Measurements from ENCODE around the gene VWA3B. TPM values are rescaled to one million over a fixed set of nuclear protein-coding genes. Genes with fewer than 3 reads are reported as not detected.
"Not testable (repeated sequence)": the region's sequence is repeated elsewhere in the genome, so short reads cannot be mapped to it uniquely, and the experiment has no call there.

The VWA3B gene
- total RNA-seq, 2 donors from 2014 or later = not detected

- H3K4me3 ChIP-seq = no peak overlapping the region
- no peak for TF ChIP-seq CTCF (IDR thresholded peaks at IDR 0.05)
- no peak overlapping the region for H3K27ac ChIP-seq
- no peaks in the 10 kb centered on the region for H3K36me3 ChIP-seq
- H3K27me3 ChIP-seq = no peaks in the 10 kb centered on the region
- DNase-seq (ENCODE audit: low spot score) = no peak
- peaks cover 4 to 17% of the 10 kb centered on the region in 2 donors for H3K9me3 ChIP-seq
- H3K4me1 ChIP-seq = no peaks in the 10 kb centered on the region
Measured at GRCh38 chr2:98317214-98317613, 230.2 kb downstream of the VWA3B start.

GRCh38 chr2:98320171-98320570, 233.2 kb downstream of the VWA3B start:
- H3K4me3 ChIP-seq; DNase-seq (ENCODE audit: low spot score); H3K36me3 ChIP-seq; H3K27me3 ChIP-seq; H3K27ac ChIP-seq; H3K4me1 ChIP-seq: not testable (repeated sequence)
- peaks cover 4 to 35% of the 10 kb centered on the region in 2 donors for H3K9me3 ChIP-seq

GRCh38 chr2:98324181-98324580, 237.2 kb downstream of the VWA3B start:
- Histone ChIP-seq H3K27me3 (no peaks in the 10 kb centered on the region), H3K36me3 (no peaks in the 10 kb centered on the region), H3K4me3 (no peak overlapping the region), H3K27ac (no peak overlapping the region), H3K9me3 (peaks cover 4 to 42% of the 10 kb centered on the region in 2 donors), H3K4me1 (no peaks in the 10 kb centered on the region)
- DNase-seq (ENCODE audit: low spot score) = no peak
- no peak for TF ChIP-seq CTCF (IDR thresholded peaks at IDR 0.05)

DNA sequence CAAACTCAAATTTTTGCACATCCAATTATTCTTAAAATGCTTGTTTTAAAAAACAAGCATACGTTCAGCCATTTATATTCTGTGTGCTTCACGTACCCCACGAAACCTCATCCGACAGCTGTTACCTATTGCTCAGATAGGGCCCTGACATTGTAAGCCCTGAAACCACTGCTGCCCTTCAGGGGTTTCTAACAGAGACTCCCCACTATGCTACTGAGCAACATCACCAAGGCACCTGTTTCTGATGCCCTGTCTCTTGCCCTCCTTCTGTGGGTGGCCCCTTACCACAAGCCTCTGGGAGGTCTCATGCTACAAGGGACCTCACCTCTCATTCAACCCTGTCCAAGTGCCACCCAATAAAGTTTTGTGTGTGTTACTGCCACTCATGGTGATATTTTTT, 240.8 kb downstream of the VWA3B start:
- TF ChIP-seq CTCF (IDR thresholded peaks at IDR 0.05) = no peak

GRCh38 chr2:98329549-98329948, 242.6 kb downstream of the VWA3B start:
- H3K27ac ChIP-seq = no peak overlapping the region
- no peak for TF ChIP-seq CTCF (IDR thresholded peaks at IDR 0.05)
- peaks cover 0 to 6% of the 10 kb centered on the region in 2 donors for H3K9me3 ChIP-seq
- H3K4me1 ChIP-seq = no peaks in the 10 kb centered on the region
- H3K4me3 ChIP-seq = no peak overlapping the region
- no peaks in the 10 kb centered on the region for H3K27me3 ChIP-seq
- DNase-seq (ENCODE audit: low spot score) = no peak
- H3K36me3 ChIP-seq = no peaks in the 10 kb centered on the region

More for the DNA sequence above, 240.8 kb downstream of the VWA3B start:
- Histone ChIP-seq H3K36me3 (no peaks in the 10 kb centered on the region), H3K27me3 (no peaks in the 10 kb centered on the region), H3K4me1 (no peaks in the 10 kb centered on the region), H3K9me3 (peaks cover 0 to 19% of the 10 kb centered on the region in 2 donors), H3K4me3 (no peak overlapping the region), H3K27ac (no peak overlapping the region)
- DNase-seq (ENCODE audit: low spot score) = no peak

- no peak for TF ChIP-seq CTCF (IDR thresholded peaks at IDR 0.05)
- H3K4me3 ChIP-seq = no peak overlapping the region
- H3K4me1 ChIP-seq = no peaks in the 10 kb centered on the region
- peaks cover 0 to 5% of the 10 kb centered on the region in 2 donors for H3K9me3 ChIP-seq
- no peak for DNase-seq (ENCODE audit: low spot score)
- H3K27ac ChIP-seq = no peak overlapping the region
- no peaks in the 10 kb centered on the region for H3K36me3 ChIP-seq
- no peaks in the 10 kb centered on the region for H3K27me3 ChIP-seq
Measured at GRCh38 chr2:98332989-98333388, 246.0 kb downstream of the VWA3B start.
